HG02798 (cell line): ENCODE measurements around the gene OR5AC2.

Experiments used
- ATAC-seq: cut with Tn5 transposase; IDR thresholded peaks from one replicate; pipeline ENCODE4 v1.9.1; 2021; ENCODE audit warnings: mild to moderate bottlenecking; ENCODE audit not compliant: unreplicated experiment, poor library complexity

Gene OR5AC2

GRCh38 chr3:98136631-98137030 lies 49.7 kb downstream of the OR5AC2 start:
- no peak for ATAC-seq
